Measurements from ENCODE around the gene EP400. TPM values are rescaled to one million over a fixed set of nuclear protein-coding genes. Genes with fewer than 3 reads are reported as not detected.

EP400 gene
- polyA plus RNA-seq, 4 donors = 8.6 to 28.9 (median 12.8) TPM

DNA sequence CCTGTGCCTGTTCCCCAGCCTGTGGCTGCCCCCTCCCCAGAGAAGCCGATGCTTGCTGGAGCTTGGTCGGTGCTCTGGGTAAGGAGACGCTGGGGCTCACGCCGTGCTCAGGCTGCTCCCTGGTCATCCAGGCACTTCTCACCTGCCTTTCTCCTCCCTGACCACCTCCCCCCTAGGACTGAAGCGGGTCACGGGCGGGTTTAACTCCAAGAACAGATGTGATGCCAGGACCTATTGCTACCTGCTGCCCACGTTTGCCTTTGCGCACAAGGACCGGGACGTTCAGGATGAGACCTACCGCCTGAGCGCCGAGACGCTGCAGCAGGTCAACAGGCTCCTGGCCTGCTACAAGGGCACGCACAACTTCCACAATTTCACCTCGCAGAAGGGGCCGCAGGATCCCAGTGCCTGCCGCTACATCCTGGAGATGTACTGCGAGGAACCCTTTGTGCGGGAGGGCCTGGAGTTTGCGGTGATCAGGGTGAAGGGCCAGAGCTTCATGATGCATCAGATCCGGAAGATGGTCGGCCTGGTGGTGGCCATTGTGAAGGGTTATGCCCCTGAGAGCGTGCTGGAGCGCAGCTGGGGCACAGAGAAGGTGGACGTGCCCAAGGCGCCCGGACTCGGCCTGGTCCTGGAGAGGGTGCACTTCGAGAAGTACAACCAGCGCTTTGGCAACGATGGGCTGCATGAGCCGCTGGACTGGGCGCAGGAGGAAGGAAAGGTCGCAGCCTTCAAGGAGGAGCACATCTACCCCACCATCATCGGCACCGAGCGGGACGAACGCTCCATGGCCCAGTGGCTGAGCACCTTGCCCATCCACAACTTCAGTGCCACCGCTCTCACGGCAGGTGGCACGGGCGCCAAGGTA, 8.4 kb upstream of the EP400 start:
- Histone ChIP-seq H3K27ac (ENCODE audit: low read depth in 1 of 3, low read length in 2 of 3) (no peak overlapping the region), H3K4me3 (ENCODE audit: low read depth in 1 of 3, low read length in 3 of 3) (no peak overlapping the region), H3K27me3 (ENCODE audit: control insufficient read depth in 3 of 3, insufficient read depth in 3 of 3, low read length in 3 of 3) (no peaks in the 10 kb centered on the region), H3K36me3 (ENCODE audit: control insufficient read depth in 3 of 3, insufficient read depth in 2 of 3, low read depth in 1 of 3, low read length in 3 of 3) (peaks cover 3 to 62% (median 7%) of the 10 kb centered on the region in 3 donors), H3K4me1 (ENCODE audit: control insufficient read depth in 3 of 3, insufficient read depth in 2 of 3, low read depth in 1 of 3, low read length in 2 of 3) (no peaks in the 10 kb centered on the region), H3K9me3 (ENCODE audit: control insufficient read depth in 2 of 2, insufficient read depth in 1 of 2, low read depth in 1 of 2, low read length in 1 of 2) (peaks cover 0 to 2% of the 10 kb centered on the region in 2 donors)
- no peak for DNase-seq
- FAIRE-seq = no peak
- 95 to 98% (median 96%) methylated on average over 44 to 46 of the region's 46 CpGs for WGBS, 3 donors

DNA sequence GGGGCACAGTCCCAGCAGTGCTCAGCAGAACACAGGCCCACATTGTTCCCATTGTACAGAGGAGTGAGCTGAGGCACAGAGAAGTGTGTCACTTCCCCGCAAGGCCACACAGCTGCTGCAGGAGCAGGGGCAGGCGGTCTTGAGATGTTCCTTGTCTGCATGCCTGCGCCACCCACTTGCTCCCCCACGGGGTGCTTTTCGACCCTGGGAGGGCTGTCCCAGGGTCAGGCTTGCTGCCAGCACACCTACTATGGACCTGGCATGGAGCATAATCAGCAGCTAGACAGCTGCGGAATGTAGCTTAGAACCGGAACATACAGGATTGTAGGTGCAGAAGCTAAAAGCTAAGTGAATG, 7.8 kb upstream of the EP400 start:
- H3K9me3 ChIP-seq (ENCODE audit: control insufficient read depth in 2 of 2, insufficient read depth in 1 of 2, low read depth in 1 of 2, low read length in 1 of 2) = peaks cover 0 to 2% of the 10 kb centered on the region in 2 donors
- FAIRE-seq = no peak
- no peak overlapping the region for H3K4me3 ChIP-seq (ENCODE audit: low read depth in 1 of 3, low read length in 3 of 3)
- no peaks in the 10 kb centered on the region for H3K4me1 ChIP-seq (ENCODE audit: control insufficient read depth in 3 of 3, insufficient read depth in 2 of 3, low read depth in 1 of 3, low read length in 2 of 3)
- no peaks in the 10 kb centered on the region for H3K27me3 ChIP-seq (ENCODE audit: control insufficient read depth in 3 of 3, insufficient read depth in 3 of 3, low read length in 3 of 3)
- H3K36me3 ChIP-seq (ENCODE audit: control insufficient read depth in 3 of 3, insufficient read depth in 2 of 3, low read depth in 1 of 3, low read length in 3 of 3) = peaks cover 3 to 58% (median 7%) of the 10 kb centered on the region in 3 donors
- 93 to 99% (median 97%) methylated on average over 7 of the region's 7 CpGs for WGBS, 3 donors
- DNase-seq = no peak
- H3K27ac ChIP-seq (ENCODE audit: low read depth in 1 of 3, low read length in 2 of 3) = no peak overlapping the region

DNA sequence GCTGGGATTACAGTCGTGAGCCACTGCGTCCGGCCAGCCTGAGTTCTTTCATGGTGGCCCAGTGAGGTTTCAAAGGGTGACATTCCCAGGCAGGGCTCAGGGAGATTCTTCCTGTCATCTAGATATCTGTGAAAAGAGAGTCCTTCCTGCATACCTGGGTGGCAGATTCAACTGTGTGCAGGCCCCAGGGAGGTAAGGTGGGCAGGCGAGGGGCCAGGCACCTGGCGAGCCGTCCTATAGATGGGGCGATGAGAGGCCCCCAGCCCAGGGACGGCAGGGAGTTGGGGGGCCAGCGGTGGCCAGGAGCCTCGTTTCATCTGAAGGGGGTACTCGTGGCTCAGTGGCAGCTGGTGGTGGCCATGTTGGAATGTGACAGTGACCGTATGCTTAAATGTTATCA, 7.1 kb upstream of the EP400 start:
- 95 to 98% (median 95%) methylated on average over 12 of the region's 12 CpGs for WGBS, 3 donors
- Histone ChIP-seq H3K36me3 (ENCODE audit: control insufficient read depth in 3 of 3, insufficient read depth in 2 of 3, low read depth in 1 of 3, low read length in 3 of 3) (peaks cover 3 to 55% (median 7%) of the 10 kb centered on the region in 3 donors), H3K9me3 (ENCODE audit: control insufficient read depth in 2 of 2, insufficient read depth in 1 of 2, low read depth in 1 of 2, low read length in 1 of 2) (peaks cover 0 to 2% of the 10 kb centered on the region in 2 donors), H3K4me3 (ENCODE audit: low read depth in 1 of 3, low read length in 3 of 3) (no peak overlapping the region), H3K27ac (ENCODE audit: low read depth in 1 of 3, low read length in 2 of 3) (no peak overlapping the region), H3K27me3 (ENCODE audit: control insufficient read depth in 3 of 3, insufficient read depth in 3 of 3, low read length in 3 of 3) (no peaks in the 10 kb centered on the region), H3K4me1 (ENCODE audit: control insufficient read depth in 3 of 3, insufficient read depth in 2 of 3, low read depth in 1 of 3, low read length in 2 of 3) (no peaks in the 10 kb centered on the region)
- FAIRE-seq (no peak), DNase-seq (no peak)

DNA sequence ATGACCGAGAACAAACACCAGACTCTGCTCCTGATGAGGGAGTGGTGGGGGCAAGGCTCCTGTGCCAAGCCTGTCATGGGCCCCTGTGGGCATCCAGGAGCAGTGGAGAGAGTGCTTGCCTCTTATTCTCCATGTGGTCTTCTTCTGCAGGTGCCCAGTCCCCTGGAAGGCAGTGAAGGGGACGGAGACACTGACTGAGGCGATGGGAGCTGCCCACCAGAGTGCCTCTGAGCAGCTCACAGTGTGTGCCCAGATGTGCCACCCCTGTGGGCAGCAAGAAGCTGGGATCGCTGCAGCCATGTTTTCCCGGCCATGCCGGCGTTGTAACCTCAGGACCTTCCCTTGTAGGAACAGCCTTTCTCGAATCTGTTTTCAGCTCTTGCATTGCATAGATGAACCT, 6.4 kb upstream of the EP400 start:
- H3K9me3 ChIP-seq (ENCODE audit: control insufficient read depth in 2 of 2, insufficient read depth in 1 of 2, low read depth in 1 of 2, low read length in 1 of 2) = peaks cover 0 to 2% of the 10 kb centered on the region in 2 donors
- no peak overlapping the region for H3K27ac ChIP-seq (ENCODE audit: low read depth in 1 of 3, low read length in 2 of 3)
- H3K4me1 ChIP-seq (ENCODE audit: control insufficient read depth in 3 of 3, insufficient read depth in 2 of 3, low read depth in 1 of 3, low read length in 2 of 3) = no peaks in the 10 kb centered on the region
- H3K4me3 ChIP-seq (ENCODE audit: low read depth in 1 of 3, low read length in 3 of 3) = no peak overlapping the region
- FAIRE-seq (no peak), DNase-seq (no peak)
- H3K36me3 ChIP-seq (ENCODE audit: control insufficient read depth in 3 of 3, insufficient read depth in 2 of 3, low read depth in 1 of 3, low read length in 3 of 3) = peaks cover 3 to 52% (median 7%) of the 10 kb centered on the region in 3 donors
- H3K27me3 ChIP-seq (ENCODE audit: control insufficient read depth in 3 of 3, insufficient read depth in 3 of 3, low read length in 3 of 3) = no peaks in the 10 kb centered on the region
- WGBS, 3 donors = 96 to 98% (median 97%) methylated on average over 8 of the region's 8 CpGs

DNA sequence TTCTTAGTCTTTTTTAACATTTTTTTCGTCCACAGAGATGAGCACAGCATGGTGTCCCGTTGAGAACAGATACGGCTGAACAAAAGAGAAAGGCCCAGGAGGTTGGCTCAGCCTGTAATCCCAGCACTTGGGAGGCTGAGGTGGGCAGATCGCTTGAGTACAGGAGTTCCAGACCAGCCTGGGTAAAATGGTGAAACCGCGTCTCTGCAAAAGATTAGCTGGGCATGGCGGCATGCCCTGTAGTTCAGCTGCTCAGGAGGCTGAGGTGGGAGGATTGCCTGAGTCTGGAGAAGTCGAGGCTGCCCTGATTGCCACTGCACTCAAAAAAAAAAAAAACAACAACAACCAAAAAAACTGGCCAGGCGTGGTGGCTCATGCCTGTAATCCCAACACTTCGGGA, 5.9 kb upstream of the EP400 start:
- peaks cover 3 to 49% (median 7%) of the 10 kb centered on the region in 3 donors for H3K36me3 ChIP-seq (ENCODE audit: control insufficient read depth in 3 of 3, insufficient read depth in 2 of 3, low read depth in 1 of 3, low read length in 3 of 3)
- H3K27ac ChIP-seq (ENCODE audit: low read depth in 1 of 3, low read length in 2 of 3) = no peak overlapping the region
- no peak overlapping the region for H3K4me3 ChIP-seq (ENCODE audit: low read depth in 1 of 3, low read length in 3 of 3)
- WGBS, 3 donors = 95 to 96% (median 96%) methylated on average over 10 of the region's 10 CpGs
- no peak for FAIRE-seq
- H3K27me3 ChIP-seq (ENCODE audit: control insufficient read depth in 3 of 3, insufficient read depth in 3 of 3, low read length in 3 of 3) = no peaks in the 10 kb centered on the region
- DNase-seq = no peak
- no peaks in the 10 kb centered on the region for H3K4me1 ChIP-seq (ENCODE audit: control insufficient read depth in 3 of 3, insufficient read depth in 2 of 3, low read depth in 1 of 3, low read length in 2 of 3)
- peaks cover 0 to 2% of the 10 kb centered on the region in 2 donors for H3K9me3 ChIP-seq (ENCODE audit: control insufficient read depth in 2 of 2, insufficient read depth in 1 of 2, low read depth in 1 of 2, low read length in 1 of 2)

DNA sequence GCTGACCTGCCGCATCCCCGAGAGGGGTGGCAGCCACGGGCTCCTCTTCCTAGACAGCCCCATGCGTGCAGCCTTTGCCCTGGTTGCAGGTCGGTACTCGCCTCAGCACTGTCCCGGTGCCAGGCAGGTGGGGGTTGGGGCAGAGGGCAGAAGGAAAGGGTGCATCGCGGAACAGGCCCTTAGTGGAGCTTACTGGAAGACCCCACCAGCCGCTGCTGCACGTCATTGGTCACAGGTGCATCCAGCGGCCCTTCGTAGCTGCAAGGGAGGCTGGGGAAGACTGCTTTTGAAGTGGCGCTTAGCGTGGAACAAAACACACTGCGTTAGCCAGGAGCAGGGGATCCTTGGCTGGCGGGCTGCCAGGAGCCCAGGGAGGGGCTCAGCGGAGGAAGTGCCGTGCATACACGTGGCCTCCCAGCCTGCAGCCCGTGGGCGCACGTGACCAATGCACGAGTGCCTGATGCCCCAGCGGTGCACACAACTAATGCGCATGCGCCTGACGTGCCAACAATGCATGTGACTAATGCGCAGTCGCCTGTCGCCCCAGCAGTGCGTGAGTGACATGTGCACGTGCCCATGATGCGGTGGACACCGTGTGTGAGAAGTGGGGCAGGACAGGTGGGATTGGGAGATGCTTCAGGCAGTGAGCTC, 5.0 kb upstream of the EP400 start:
- no peaks in the 10 kb centered on the region for H3K27me3 ChIP-seq (ENCODE audit: control insufficient read depth in 3 of 3, insufficient read depth in 3 of 3, low read length in 3 of 3)
- FAIRE-seq = no peak
- DNase-seq = no peak
- H3K9me3 ChIP-seq (ENCODE audit: control insufficient read depth in 2 of 2, insufficient read depth in 1 of 2, low read depth in 1 of 2, low read length in 1 of 2) = peaks cover 0 to 2% of the 10 kb centered on the region in 2 donors
- peaks cover 3 to 45% (median 7%) of the 10 kb centered on the region in 3 donors for H3K36me3 ChIP-seq (ENCODE audit: control insufficient read depth in 3 of 3, insufficient read depth in 2 of 3, low read depth in 1 of 3, low read length in 3 of 3)
- 90 to 99% (median 93%) methylated on average over 34 to 35 of the region's 35 CpGs for WGBS, 3 donors
- H3K27ac ChIP-seq (ENCODE audit: low read depth in 1 of 3, low read length in 2 of 3) = no peak overlapping the region
- no peak overlapping the region for H3K4me3 ChIP-seq (ENCODE audit: low read depth in 1 of 3, low read length in 3 of 3)
- no peaks in the 10 kb centered on the region for H3K4me1 ChIP-seq (ENCODE audit: control insufficient read depth in 3 of 3, insufficient read depth in 2 of 3, low read depth in 1 of 3, low read length in 2 of 3)

DNA sequence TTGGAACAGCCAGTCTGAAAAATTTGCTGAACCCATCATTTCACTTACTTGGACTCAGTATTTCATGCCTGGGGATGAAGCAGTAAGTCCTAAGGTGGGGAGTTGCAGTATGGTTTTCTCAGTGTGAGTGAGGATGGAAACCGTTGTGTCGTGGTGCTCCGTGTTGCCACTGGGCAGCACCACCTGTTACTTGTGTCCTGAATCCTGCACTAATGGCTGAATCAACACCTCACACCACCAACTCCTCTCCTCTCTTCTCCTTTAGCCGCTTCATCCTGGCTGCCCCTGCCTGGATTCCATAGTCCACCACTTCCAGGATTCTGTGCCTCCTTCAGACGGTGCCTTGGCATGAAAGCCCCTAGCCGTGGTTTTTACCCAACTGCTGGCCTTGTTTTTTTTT, 3.0 kb upstream of the EP400 start:
- Histone ChIP-seq H3K27ac (ENCODE audit: low read depth in 1 of 3, low read length in 2 of 3) (no peak overlapping the region), H3K9me3 (ENCODE audit: control insufficient read depth in 2 of 2, insufficient read depth in 1 of 2, low read depth in 1 of 2, low read length in 1 of 2) (peaks cover 0 to 2% of the 10 kb centered on the region in 2 donors), H3K4me3 (ENCODE audit: low read depth in 1 of 3, low read length in 3 of 3) (no peak overlapping the region), H3K4me1 (ENCODE audit: control insufficient read depth in 3 of 3, insufficient read depth in 2 of 3, low read depth in 1 of 3, low read length in 2 of 3) (peaks cover 0 to 4% (median 0%) of the 10 kb centered on the region in 3 donors), H3K36me3 (ENCODE audit: control insufficient read depth in 3 of 3, insufficient read depth in 2 of 3, low read depth in 1 of 3, low read length in 3 of 3) (peaks cover 3 to 31% (median 5%) of the 10 kb centered on the region in 3 donors), H3K27me3 (ENCODE audit: control insufficient read depth in 3 of 3, insufficient read depth in 3 of 3, low read length in 3 of 3) (no peaks in the 10 kb centered on the region)
- 71 to 76% (median 75%) methylated on average over 6 of the region's 6 CpGs for WGBS, 3 donors
- FAIRE-seq (no peak), DNase-seq (no peak)

DNA sequence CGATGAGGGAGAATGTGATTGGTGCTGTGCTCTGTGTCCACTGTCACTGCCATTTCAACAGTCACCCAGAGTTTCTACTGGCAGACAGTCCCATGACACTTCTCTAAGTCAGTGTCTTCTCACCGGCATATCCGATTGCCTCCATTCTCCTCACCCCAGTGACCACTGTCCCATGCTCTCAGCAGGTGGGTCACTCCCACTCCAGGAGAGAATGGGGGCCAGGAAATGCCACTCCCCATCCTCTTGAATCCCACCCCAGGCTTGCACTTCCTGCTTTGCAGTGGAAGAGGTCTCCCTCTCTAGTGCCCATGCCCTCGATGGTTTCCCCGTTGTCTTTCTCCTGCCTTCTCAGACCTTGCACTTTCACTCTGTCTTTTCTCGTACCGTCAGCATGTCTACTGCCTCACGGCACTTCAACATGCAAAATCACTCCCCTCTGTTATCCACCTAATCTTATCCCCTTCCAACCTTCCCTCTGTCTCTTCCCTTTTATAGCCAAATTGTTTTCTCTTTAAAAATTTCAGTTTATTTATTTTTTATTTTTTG, 2.2 kb upstream of the EP400 start:
- no peak overlapping the region for H3K4me3 ChIP-seq (ENCODE audit: low read depth in 1 of 3, low read length in 3 of 3)
- peaks cover 0 to 4% (median 0%) of the 10 kb centered on the region in 3 donors for H3K4me1 ChIP-seq (ENCODE audit: control insufficient read depth in 3 of 3, insufficient read depth in 2 of 3, low read depth in 1 of 3, low read length in 2 of 3)
- H3K27me3 ChIP-seq (ENCODE audit: control insufficient read depth in 3 of 3, insufficient read depth in 3 of 3, low read length in 3 of 3) = no peaks in the 10 kb centered on the region
- 45 to 59% (median 58%) methylated on average over 8 of the region's 8 CpGs for WGBS, 3 donors
- peaks cover 0 to 2% of the 10 kb centered on the region in 2 donors for H3K9me3 ChIP-seq (ENCODE audit: control insufficient read depth in 2 of 2, insufficient read depth in 1 of 2, low read depth in 1 of 2, low read length in 1 of 2)
- peaks cover 2 to 26% (median 5%) of the 10 kb centered on the region in 3 donors for H3K36me3 ChIP-seq (ENCODE audit: control insufficient read depth in 3 of 3, insufficient read depth in 2 of 3, low read depth in 1 of 3, low read length in 3 of 3)
- no peak for DNase-seq
- H3K27ac ChIP-seq (ENCODE audit: low read depth in 1 of 3, low read length in 2 of 3) = peak overlapping the region in 1 of 3 donors; percentile 58
- no peak for FAIRE-seq

Measured in small intestine (tissue), 7 donors.